Smooth muscle cell (in vitro differentiated cells): Measurements from ENCODE around the gene CDC42EP4. TPM values are rescaled to one million over a fixed set of nuclear protein-coding genes. Genes with fewer than 3 reads are reported as not detected.

Experiments used
- DNase-seq: peaks from one replicate; lab custom pipeline; 2025; ENCODE audit not compliant: unreplicated experiment; lab: John Stamatoyannopoulos, UW
- H2AFZ ChIP-seq: fragments of 200-600 bp; sonication (generic); 2 replicates; pipeline ENCODE4 v1.6.0; 2016; ENCODE audit warnings: antibody characterized with exemption, low read depth, mild to moderate bottlenecking
- H3F3A ChIP-seq: fragments of 200-600 bp; sonication (generic); 2 replicates; pipeline ENCODE4 v1.6.0; 2017; ENCODE audit warnings: antibody characterized with exemption, low read depth
- H3K27ac ChIP-seq: fragments of 200-600 bp; sonication (generic); 2 replicates; pipeline ENCODE4 v1.5.1; 2016; ENCODE audit warnings: low read depth, mild to moderate bottlenecking
- H3K27me3 ChIP-seq: fragments of 200-600 bp; sonication (generic); 2 replicates; pipeline ENCODE4 v1.6.1; 2016; ENCODE audit warnings: low read depth, mild to moderate bottlenecking
- H3K36me3 ChIP-seq: fragments of 200-600 bp; sonication (generic); 2 replicates; pipeline ENCODE4 v1.5.1; 2016; ENCODE audit warnings: low read depth
- H3K4me1 ChIP-seq: fragments of 200-600 bp; sonication (generic); 2 replicates; pipeline ENCODE4 v1.5.1; 2016; ENCODE audit warnings: low read depth
- H3K4me2 ChIP-seq: fragments of 200-600 bp; sonication (generic); 2 replicates; pipeline ENCODE4 v1.6.0; 2016; ENCODE audit warnings: mild to moderate bottlenecking
- H3K4me3 ChIP-seq: fragments of 200-600 bp; sonication (generic); 2 replicates; pipeline ENCODE4 v1.5.1; 2016; ENCODE audit warnings: mild to moderate bottlenecking
- H3K79me2 ChIP-seq: fragments of 200-600 bp; sonication (generic); 2 replicates; pipeline ENCODE4 v1.6.0; 2016; ENCODE audit warnings: low read depth, mild to moderate bottlenecking
- H3K9ac ChIP-seq: fragments of 200-600 bp; sonication (generic); 2 replicates; pipeline ENCODE4 v1.6.0; 2016; ENCODE audit warnings: low read depth
- H3K9me3 ChIP-seq: fragments of 200-600 bp; sonication (generic); replicated peaks from 2 replicates; pipeline ENCODE4 v1.5.1; 2016; ENCODE audit warnings: low read depth
- H4K20me1 ChIP-seq: fragments of 200-600 bp; sonication (generic); 2 replicates; pipeline ENCODE4 v1.6.0; 2016; ENCODE audit warnings: low read depth
- CTCF ChIP-seq: fragments of 200-600 bp; sonication (generic); IDR thresholded peaks from 2 replicates; pipeline ENCODE4 v1.5.1; 2017; ENCODE audit warnings: borderline replicate concordance, mild to moderate bottlenecking, antibody characterized with exemption; ENCODE audit not compliant: insufficient read depth, poor library complexity, severe bottlenecking
- WGBS: methylation state at CpG from one replicate; pipeline ENCODE4 v1.1.7; 2016; ENCODE audit warnings: low lambda C conversion rate; 5-methylcytosine and 5-hydroxymethylcytosine counted together
- polyA plus RNA-seq: library from polyadenylated mRNA; unstranded; fragments of >200 nt; fragmentation: Nextera tagmentation; extraction: Ambion mirVana; gene quantifications from 2 replicates; pipeline ENCODE4 v1.2.1, GENCODE V29; 2016
- total RNA-seq: library from RNA; depleted of rRNA; stranded (reverse); fragments of >200 nt; gene quantifications from 2 replicates; pipeline ENCODE4 v1.2.3, GENCODE V29; 2014

Gene CDC42EP4
- total and polyA plus RNA-seq, 2 experiments from 2014 or later = 15.1 to 21.4 TPM

DNA sequence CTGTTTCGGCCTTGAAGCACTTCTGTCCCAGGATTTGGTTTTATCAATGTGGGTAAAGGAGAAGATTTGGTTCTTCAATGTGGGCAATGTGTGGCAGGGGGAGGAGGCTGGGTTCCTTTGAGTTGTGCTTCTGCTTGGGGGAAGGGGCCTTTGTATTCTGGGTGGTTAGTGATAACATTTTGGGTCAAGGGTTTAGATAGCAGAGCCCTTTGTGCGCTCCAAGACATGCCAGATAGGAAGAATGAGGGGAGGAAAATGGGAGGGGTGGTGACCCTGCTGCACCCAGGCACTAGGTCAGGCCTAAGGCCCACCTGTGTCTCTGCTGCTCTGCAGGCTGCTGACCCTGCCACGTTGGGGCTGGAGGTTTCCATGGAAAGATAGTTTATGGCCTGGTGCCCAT lies 40.0 kb upstream of the CDC42EP4 start:
- DNase-seq = no peak
- H4K20me1 ChIP-seq = no peaks in the 10 kb centered on the region
- peaks cover 12% of the 10 kb centered on the region for H3K4me1 ChIP-seq
- H3K9me3 ChIP-seq = no peaks in the 10 kb centered on the region
- no peak for TF ChIP-seq CTCF
- no peak overlapping the region for H2AFZ ChIP-seq
- H3K27me3 ChIP-seq = no peaks in the 10 kb centered on the region
- no peaks in the 10 kb centered on the region for H3K79me2 ChIP-seq
- WGBS = 96% methylated on average over 3 of the region's 3 CpGs
- no peaks in the 10 kb centered on the region for H3K36me3 ChIP-seq
- no peaks in the 10 kb centered on the region for H3F3A ChIP-seq
- H3K9ac ChIP-seq = no peak overlapping the region
- H3K4me2 ChIP-seq = no peak overlapping the region
- H3K4me3 ChIP-seq = no peak overlapping the region
- H3K27ac ChIP-seq = no peak overlapping the region

DNA sequence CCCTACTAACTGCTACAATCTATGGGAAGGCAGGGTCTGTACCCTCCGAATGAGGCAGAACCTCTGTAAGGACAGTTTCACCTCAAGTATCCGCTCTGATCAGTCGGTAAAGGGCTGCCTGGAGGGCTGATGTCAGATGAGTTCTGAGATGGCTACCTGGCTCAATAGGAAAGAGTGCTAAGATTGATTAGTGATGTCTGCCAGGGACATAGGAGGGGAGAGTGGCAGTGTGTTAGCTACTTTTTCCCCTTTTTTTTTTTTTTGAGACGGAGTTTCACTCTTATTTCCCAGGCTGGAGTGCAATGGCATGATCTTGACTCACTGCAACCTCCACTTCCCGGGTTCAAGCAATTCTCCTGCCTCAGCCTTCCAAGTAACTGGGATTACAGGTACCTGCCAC lies 39.1 kb upstream of the CDC42EP4 start:
- no peak overlapping the region for H3K4me2 ChIP-seq
- H4K20me1 ChIP-seq = no peaks in the 10 kb centered on the region
- no peak for DNase-seq
- H2AFZ ChIP-seq = no peak overlapping the region
- H3K4me1 ChIP-seq = peaks cover 12% of the 10 kb centered on the region
- TF ChIP-seq CTCF = no peak
- H3K27ac ChIP-seq = no peak overlapping the region
- H3K27me3 ChIP-seq = no peaks in the 10 kb centered on the region
- H3K4me3 ChIP-seq = no peak overlapping the region
- no peaks in the 10 kb centered on the region for H3K9me3 ChIP-seq
- H3F3A ChIP-seq = no peaks in the 10 kb centered on the region
- H3K79me2 ChIP-seq = no peaks in the 10 kb centered on the region
- H3K9ac ChIP-seq = no peak overlapping the region
- over 99% methylated on average over 5 of the region's 5 CpGs for WGBS
- no peaks in the 10 kb centered on the region for H3K36me3 ChIP-seq

DNA sequence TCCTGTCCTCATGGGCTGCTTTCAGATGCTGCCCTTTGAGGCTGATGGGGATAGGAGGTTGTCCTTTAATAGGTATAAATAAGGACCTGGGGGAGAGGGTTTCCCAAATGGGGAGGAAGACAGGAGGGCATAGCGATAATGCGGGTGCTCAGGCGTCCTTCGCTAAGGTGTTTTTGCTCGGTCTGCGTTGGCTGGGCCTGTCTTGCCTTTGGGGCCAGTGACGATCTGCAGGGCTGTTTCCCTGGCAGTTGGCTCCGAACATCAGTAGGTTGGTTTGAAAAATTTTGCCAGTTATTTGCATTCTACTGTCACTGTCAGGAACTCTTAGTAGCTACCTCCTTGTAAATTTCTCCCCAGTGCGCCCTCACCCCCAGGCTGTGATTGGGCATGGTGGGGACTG lies 37.8 kb upstream of the CDC42EP4 start:
- H3K4me1 ChIP-seq = peaks cover 13% of the 10 kb centered on the region
- no peak overlapping the region for H3K4me2 ChIP-seq
- no peak overlapping the region for H2AFZ ChIP-seq
- WGBS = 91% methylated on average over 9 of the region's 9 CpGs
- H3K9ac ChIP-seq = no peak overlapping the region
- no peaks in the 10 kb centered on the region for H3F3A ChIP-seq
- no peaks in the 10 kb centered on the region for H3K79me2 ChIP-seq
- no peak overlapping the region for H3K4me3 ChIP-seq
- no peaks in the 10 kb centered on the region for H3K36me3 ChIP-seq
- no peaks in the 10 kb centered on the region for H3K27me3 ChIP-seq
- no peaks in the 10 kb centered on the region for H4K20me1 ChIP-seq
- no peaks in the 10 kb centered on the region for H3K9me3 ChIP-seq
- TF ChIP-seq CTCF = no peak
- no peak for DNase-seq
- no peak overlapping the region for H3K27ac ChIP-seq

DNA sequence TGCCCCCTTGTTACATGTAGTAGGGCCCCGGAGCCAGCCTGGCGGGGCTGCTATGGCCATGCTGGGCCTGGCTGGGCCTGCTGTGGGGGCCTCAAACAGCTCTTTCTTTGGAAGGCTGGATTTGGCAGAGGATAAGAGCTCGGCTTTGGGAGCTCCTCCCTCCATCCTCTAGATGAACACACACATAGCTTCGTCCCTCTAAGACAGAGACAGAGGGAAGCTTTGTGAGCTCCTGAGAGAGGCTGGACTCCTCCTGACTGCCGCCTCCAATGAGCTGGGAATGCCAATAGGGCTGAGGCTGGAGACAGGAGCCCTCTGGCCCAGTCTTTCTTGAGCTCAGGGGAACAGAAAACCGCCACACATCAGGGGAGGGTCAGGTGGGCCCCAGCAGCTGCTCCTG lies 37.3 kb upstream of the CDC42EP4 start:
- 63% methylated on average over 6 of the region's 6 CpGs for WGBS
- Histone ChIP-seq H3K79me2 (no peaks in the 10 kb centered on the region), H3K4me3 (no peak overlapping the region), H3K9ac (no peak overlapping the region), H3K27ac (no peak overlapping the region), H3K4me2 (no peak overlapping the region), H3K27me3 (no peaks in the 10 kb centered on the region), H4K20me1 (no peaks in the 10 kb centered on the region), H2AFZ (no peak overlapping the region), H3F3A (no peaks in the 10 kb centered on the region), H3K9me3 (no peaks in the 10 kb centered on the region), H3K4me1 (peaks cover 18% of the 10 kb centered on the region), H3K36me3 (no peaks in the 10 kb centered on the region)
- TF ChIP-seq CTCF = no peak
- DNase-seq = no peak
